Stimulated activated CD8-positive, alpha-beta memory T cell treated with anti-CD3 and anti-CD28 coated beads, Interleukin-2, amount 100 ng/mL, for 1 hour (primary cell): ENCODE results near the gene LARGE1.
"Not testable (repeated sequence)": the region's sequence is repeated elsewhere in the genome, so short reads cannot be mapped to it uniquely, and the experiment has no call there.

Experiments
- DNase-seq, 2 donors: peaks; one replicate each; pipeline ENCODE4 v3.0.0-alpha.2; 2020; ENCODE audit warnings: low read depth in 2 of 2

The LARGE1 gene

GRCh38 chr22:33597274-33597985 is 322.8 kb downstream of the LARGE1 start:
- no peak for DNase-seq

GRCh38 chr22:33593818-33594217 is 326.5 kb downstream of the LARGE1 start:
- no peak for DNase-seq

GRCh38 chr22:33591946-33592345 is 328.3 kb downstream of the LARGE1 start:
- no peak for DNase-seq

GRCh38 chr22:33589297-33589696 is 331.0 kb downstream of the LARGE1 start:
- DNase-seq, result no peak

GRCh38 chr22:33588860-33589259 is 331.4 kb downstream of the LARGE1 start:
- no peak for DNase-seq

GRCh38 chr22:33584152-33584551 is 336.1 kb downstream of the LARGE1 start:
- no peak for DNase-seq

GRCh38 chr22:33582822-33583400 is 337.4 kb downstream of the LARGE1 start:
- no peak for DNase-seq

- DNase-seq, result no peak
Observed at GRCh38 chr22:33580310-33580709, 340.0 kb downstream of the LARGE1 start.

GRCh38 chr22:33579448-33580093 is 340.7 kb downstream of the LARGE1 start:
- peak in 1 of 2 donors; percentile 2 for DNase-seq

- DNase-seq, result no peak
Observed at GRCh38 chr22:33578752-33579151, 341.5 kb downstream of the LARGE1 start.

GRCh38 chr22:33577862-33578411 is 342.3 kb downstream of the LARGE1 start:
- DNase-seq, result no peak

- DNase-seq, result no peak
Observed at GRCh38 chr22:33576205-33576604, 344.1 kb downstream of the LARGE1 start.

- no peak for DNase-seq
Observed at GRCh38 chr22:33575771-33576170, 344.5 kb downstream of the LARGE1 start.

- no peak for DNase-seq
Observed at GRCh38 chr22:33575041-33575440, 345.2 kb downstream of the LARGE1 start.

- DNase-seq, result no peak
Observed at GRCh38 chr22:33573479-33573878, 346.8 kb downstream of the LARGE1 start.

- DNase-seq, result no peak
Observed at GRCh38 chr22:33572086-33572485, 348.2 kb downstream of the LARGE1 start.

- DNase-seq, result no peak
Observed at GRCh38 chr22:33570110-33570509, 350.2 kb downstream of the LARGE1 start.

- DNase-seq, result no peak
Observed at GRCh38 chr22:33569559-33569958, 350.7 kb downstream of the LARGE1 start.

- no peak for DNase-seq
Observed at GRCh38 chr22:33569018-33569417, 351.3 kb downstream of the LARGE1 start.

- not testable (repeated sequence) for DNase-seq
Observed at GRCh38 chr22:33566495-33566894, 353.8 kb downstream of the LARGE1 start.

- no peak for DNase-seq
Observed at GRCh38 chr22:33565580-33565995, 354.7 kb downstream of the LARGE1 start.

- no peak for DNase-seq
Observed at GRCh38 chr22:33564683-33565082, 355.6 kb downstream of the LARGE1 start.
